HEK293 (cell line): ENCODE data around the gene UGT1A10.

Source experiments
- ATF2 ChIP-seq: fragments of 450-650 bp; formaldehyde crosslinking; IDR thresholded peaks from 2 replicates; pipeline ENCODE4 v1.5.1; 2016; ENCODE audit warnings: missing biosample characterization, missing genetic modification characterization, low read depth
- CTCF ChIP-seq: fragments of 450-650 bp; formaldehyde crosslinking; IDR thresholded peaks from 2 replicates; pipeline ENCODE4 v1.5.1; 2016; ENCODE audit warnings: missing biosample characterization, missing genetic modification characterization
- HOXA7 ChIP-seq: sonication (generic); formaldehyde crosslinking; IDR thresholded peaks from 2 replicates; pipeline ENCODE4 v1.8.1; 2022; ENCODE audit warnings: missing genetic modification reagents, borderline replicate concordance
- INSM2 ChIP-seq: fragments of 450-650 bp; formaldehyde crosslinking; IDR thresholded peaks from 2 replicates; pipeline ENCODE4 v1.5.1; 2016; ENCODE audit warnings: missing biosample characterization, missing genetic modification characterization
- REST ChIP-seq: fragments of 450-650 bp; formaldehyde crosslinking; IDR thresholded peaks from 2 replicates; pipeline ENCODE4 v1.5.1; 2016; ENCODE audit warnings: missing biosample characterization, missing genetic modification characterization
- ZBTB17 ChIP-seq: fragments of 450-650 bp; formaldehyde crosslinking; IDR thresholded peaks from 2 replicates; pipeline ENCODE4 v1.5.1; 2016; ENCODE audit warnings: missing biosample characterization, missing genetic modification characterization
- ZBTB20 ChIP-seq: fragments of 450-650 bp; formaldehyde crosslinking; IDR thresholded peaks from 2 replicates; pipeline ENCODE4 v1.5.1; 2016; ENCODE audit warnings: missing biosample characterization, missing genetic modification characterization
- ZBTB49 ChIP-seq: fragments of 450-650 bp; formaldehyde crosslinking; IDR thresholded peaks from 2 replicates; pipeline ENCODE4 v1.5.1; 2016; ENCODE audit warnings: missing biosample characterization, missing genetic modification characterization, low read depth
- ZFHX2 ChIP-seq: fragments of 450-650 bp; formaldehyde crosslinking; conservative IDR thresholded peaks from 2 replicates; pipeline ENCODE4 v1.5.1; 2016; ENCODE audit warnings: missing biosample characterization, missing genetic modification characterization
- ZNF23 ChIP-seq: fragments of 450-650 bp; formaldehyde crosslinking; IDR thresholded peaks from 2 replicates; pipeline ENCODE4 v1.5.1; 2016; ENCODE audit warnings: missing biosample characterization, missing genetic modification characterization, borderline replicate concordance
- ZNF274 ChIP-seq, 2 experiments: fragments of 200-500 bp in 1 of 2; fragments of 450-650 bp in 1 of 2; sonication (Bioruptor generic) in 1 of 2; formaldehyde crosslinking in 1 of 2; IDR thresholded peaks; 2 replicates each; pipeline versions ENCODE4 v1.5.1 to v1.6.1; 2014 to 2016; ENCODE audit warnings: borderline replicate concordance in 1 of 2, inconsistent platforms in 1 of 2, low read length in 1 of 2, missing biosample characterization in 1 of 2, missing genetic modification characterization in 1 of 2
- ZNF354C ChIP-seq: fragments of 450-650 bp; formaldehyde crosslinking; IDR thresholded peaks from 2 replicates; pipeline ENCODE4 v1.5.1; 2016; ENCODE audit warnings: missing biosample characterization, missing genetic modification characterization, low read depth, borderline replicate concordance
- ZNF704 ChIP-seq: fragments of 450-650 bp; formaldehyde crosslinking; IDR thresholded peaks from 2 replicates; pipeline ENCODE4 v1.5.1; 2016; ENCODE audit warnings: missing biosample characterization, missing genetic modification characterization

GRCh38 chr2:233796254-233796653, 160.0 kb downstream of the UGT1A10 start:
- TF ChIP-seq ZNF23 (tag by site-specific recombination), result no peak
- TF ChIP-seq CTCF (tag by site-specific recombination), result no peak
- no peak for TF ChIP-seq ZNF704 (tag by site-specific recombination)
- no peak for TF ChIP-seq ZNF274 (IDR thresholded peaks at IDR 0.05; ENCODE audit: low read length)
- TF ChIP-seq ZNF274 (tag by site-specific recombination; IDR thresholded peaks at IDR 0.05; ENCODE audit: borderline replicate concordance), result no peak
- TF ChIP-seq REST (tag by site-specific recombination), result no peak
- no peak for TF ChIP-seq ZFHX2 (tag by site-specific recombination)
- no peak for TF ChIP-seq ZBTB49
- no peak for TF ChIP-seq ATF2 (tag by site-specific recombination)
- TF ChIP-seq ZBTB17, result no peak
- no peak for TF ChIP-seq ZNF354C (tag by site-specific recombination)
- no peak for TF ChIP-seq HOXA7
- no peak for TF ChIP-seq INSM2
- TF ChIP-seq ZBTB20, result no peak
